Measurements from ENCODE around the gene CD164L2.

GRCh38 chr1:27397749-27398148 is 14.6 kb upstream of the CD164L2 start:
- no peak for TF ChIP-seq EZH2 (IDR thresholded peaks at IDR 0.05; ENCODE audit: insufficient read depth, low read length)
- TF ChIP-seq, protein P1, sequence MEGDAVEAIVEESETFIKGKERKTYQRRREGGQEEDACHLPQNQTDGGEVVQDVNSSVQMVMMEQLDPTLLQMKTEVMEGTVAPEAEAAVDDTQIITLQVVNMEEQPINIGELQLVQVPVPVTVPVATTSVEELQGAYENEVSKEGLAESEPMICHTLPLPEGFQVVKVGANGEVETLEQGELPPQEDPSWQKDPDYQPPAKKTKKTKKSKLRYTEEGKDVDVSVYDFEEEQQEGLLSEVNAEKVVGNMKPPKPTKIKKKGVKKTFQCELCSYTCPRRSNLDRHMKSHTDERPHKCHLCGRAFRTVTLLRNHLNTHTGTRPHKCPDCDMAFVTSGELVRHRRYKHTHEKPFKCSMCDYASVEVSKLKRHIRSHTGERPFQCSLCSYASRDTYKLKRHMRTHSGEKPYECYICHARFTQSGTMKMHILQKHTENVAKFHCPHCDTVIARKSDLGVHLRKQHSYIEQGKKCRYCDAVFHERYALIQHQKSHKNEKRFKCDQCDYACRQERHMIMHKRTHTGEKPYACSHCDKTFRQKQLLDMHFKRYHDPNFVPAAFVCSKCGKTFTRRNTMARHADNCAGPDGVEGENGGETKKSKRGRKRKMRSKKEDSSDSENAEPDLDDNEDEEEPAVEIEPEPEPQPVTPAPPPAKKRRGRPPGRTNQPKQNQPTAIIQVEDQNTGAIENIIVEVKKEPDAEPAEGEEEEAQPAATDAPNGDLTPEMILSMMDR (IDR thresholded peaks at IDR 0.05; ENCODE audit: insufficient read depth, low read depth, low read length): no peak

All from astrocyte (in vitro differentiated cells and primary cell).